DND-41 (cell line): ENCODE measurements around the gene CD177.

Experiments used
- EZH2 ChIP-seq: IDR thresholded peaks from 3 replicates; pipeline ENCODE4 v1.6.1; 2012; ENCODE audit warnings: borderline replicate concordance, low read depth, mild to moderate bottlenecking, moderate library complexity, low read length, inconsistent platforms; ENCODE audit not compliant: severe bottlenecking
- TF ChIP-seq, protein P1 (sequence below): IDR thresholded peaks from 2 replicates; pipeline ENCODE4 v1.5.1; 2012; ENCODE audit warnings: borderline replicate concordance, low read length, moderate library complexity, mild to moderate bottlenecking; ENCODE audit not compliant: poor library complexity, severe bottlenecking; ENCODE audit errors: extremely low read depth

DNA sequence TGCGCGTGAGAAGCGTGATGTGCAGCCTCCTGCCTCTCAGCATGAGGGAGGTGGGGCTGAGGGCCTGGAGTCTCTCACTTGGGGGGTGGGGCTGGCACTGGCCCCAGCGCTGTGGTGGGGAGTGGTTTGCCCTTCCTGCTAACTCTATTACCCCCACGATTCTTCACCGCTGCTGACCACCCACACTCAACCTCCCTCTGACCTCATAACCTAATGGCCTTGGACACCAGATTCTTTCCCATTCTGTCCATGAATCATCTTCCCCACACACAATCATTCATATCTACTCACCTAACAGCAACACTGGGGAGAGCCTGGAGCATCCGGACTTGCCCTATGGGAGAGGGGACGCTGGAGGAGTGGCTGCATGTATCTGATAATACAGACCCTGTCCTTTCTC is 8.7 kb downstream of the CD177 start:
- TF ChIP-seq, protein P1, sequence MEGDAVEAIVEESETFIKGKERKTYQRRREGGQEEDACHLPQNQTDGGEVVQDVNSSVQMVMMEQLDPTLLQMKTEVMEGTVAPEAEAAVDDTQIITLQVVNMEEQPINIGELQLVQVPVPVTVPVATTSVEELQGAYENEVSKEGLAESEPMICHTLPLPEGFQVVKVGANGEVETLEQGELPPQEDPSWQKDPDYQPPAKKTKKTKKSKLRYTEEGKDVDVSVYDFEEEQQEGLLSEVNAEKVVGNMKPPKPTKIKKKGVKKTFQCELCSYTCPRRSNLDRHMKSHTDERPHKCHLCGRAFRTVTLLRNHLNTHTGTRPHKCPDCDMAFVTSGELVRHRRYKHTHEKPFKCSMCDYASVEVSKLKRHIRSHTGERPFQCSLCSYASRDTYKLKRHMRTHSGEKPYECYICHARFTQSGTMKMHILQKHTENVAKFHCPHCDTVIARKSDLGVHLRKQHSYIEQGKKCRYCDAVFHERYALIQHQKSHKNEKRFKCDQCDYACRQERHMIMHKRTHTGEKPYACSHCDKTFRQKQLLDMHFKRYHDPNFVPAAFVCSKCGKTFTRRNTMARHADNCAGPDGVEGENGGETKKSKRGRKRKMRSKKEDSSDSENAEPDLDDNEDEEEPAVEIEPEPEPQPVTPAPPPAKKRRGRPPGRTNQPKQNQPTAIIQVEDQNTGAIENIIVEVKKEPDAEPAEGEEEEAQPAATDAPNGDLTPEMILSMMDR, result no peak
- no peak for TF ChIP-seq EZH2
